GM10847 (cell line): ENCODE results near the gene RAI1.

Experiments used
- POLR2A ChIP-seq: IDR thresholded peaks from 2 replicates; pipeline ENCODE4 v1.6.1; 2011; ENCODE audit not compliant: insufficient read length; ENCODE audit errors: extremely low read depth

Gene RAI1

GRCh38 chr17:17679243-17679642 lies 2.0 kb upstream of the RAI1 start:
- TF ChIP-seq POLR2A, result no peak

- TF ChIP-seq POLR2A, result no peak
Measured at GRCh38 chr17:17679748-17680147, 1.5 kb upstream of the RAI1 start.

- TF ChIP-seq POLR2A, result no peak
Measured at GRCh38 chr17:17680477-17681186, 626 bp upstream of the RAI1 start.

- no peak for TF ChIP-seq POLR2A
Measured at GRCh38 chr17:17681744-17682292, 560 bp downstream of the RAI1 start.

GRCh38 chr17:17682293-17682736 lies 1.1 kb downstream of the RAI1 start:
- TF ChIP-seq POLR2A, result peak; percentile 43

GRCh38 chr17:17682737-17683680 lies 1.8 kb downstream of the RAI1 start:
- TF ChIP-seq POLR2A, result peak; percentile 43

- TF ChIP-seq POLR2A, result no peak
Measured at GRCh38 chr17:17683710-17684365, 2.6 kb downstream of the RAI1 start.

GRCh38 chr17:17684906-17685774 lies 3.9 kb downstream of the RAI1 start:
- no peak for TF ChIP-seq POLR2A

GRCh38 chr17:17685775-17686291 lies 4.6 kb downstream of the RAI1 start:
- no peak for TF ChIP-seq POLR2A

GRCh38 chr17:17689312-17689711 lies 8.1 kb downstream of the RAI1 start:
- TF ChIP-seq POLR2A, result no peak

- no peak for TF ChIP-seq POLR2A
Measured at GRCh38 chr17:17691468-17692263, 10.4 kb downstream of the RAI1 start.

- TF ChIP-seq POLR2A, result no peak
Measured at GRCh38 chr17:17692353-17693252, 11.3 kb downstream of the RAI1 start.
